Heart right ventricle (tissue), 16 donors: ENCODE data around the gene SFXN3. TPM values are rescaled to one million over a fixed set of nuclear protein-coding genes. Genes with fewer than 3 reads are reported as not detected.
A peak's percentile ranks its signal among the peaks of the same experiment; 100 is the strongest.
"Not testable (repeated sequence)": the region's sequence is repeated elsewhere in the genome, so short reads cannot be mapped to it uniquely, and the experiment has no call there.

Experiments
- ATAC-seq, 8 donors: fragments of 200-7000 bp; cut with Tn5 transposase; one replicate each; pipeline ENCODE4 v1.9.1; 2020; ENCODE audit warnings: mild to moderate bottlenecking in 8 of 8, moderate library complexity in 8 of 8, moderate number of reproducible peaks in 1 of 8
- DNase-seq, 2 donors: peaks; one replicate each; pipeline ENCODE4 v3.0.0-alpha.2; 2020
- H3K27ac ChIP-seq, 10 donors: fragments of 200-600 bp; sonication (generic) in 2 of 10; one replicate each; pipeline versions ENCODE4 v1.5.0 to v1.8.0; 2020 to 2022; ENCODE audit warnings: mild to moderate bottlenecking in 3 of 10
- H3K27me3 ChIP-seq, 7 donors: fragments of 200-600 bp; one replicate each; pipeline ENCODE4 v1.8.0; 2021 to 2022; ENCODE audit warnings: mild to moderate bottlenecking in 2 of 7
- H3K36me3 ChIP-seq, 9 donors: fragments of 200-600 bp; sonication (generic) in 1 of 9; one replicate each; pipeline versions ENCODE4 v1.5.0 to v1.8.0; 2020 to 2022; ENCODE audit warnings: mild to moderate bottlenecking in 2 of 9
- H3K4me1 ChIP-seq, 9 donors: fragments of 200-600 bp; sonication (generic) in 1 of 9; one replicate each; pipeline versions ENCODE4 v1.5.0 to v1.8.0; 2020 to 2022; ENCODE audit warnings: mild to moderate bottlenecking in 4 of 9
- H3K4me3 ChIP-seq, 10 donors: fragments of 200-600 bp; sonication (generic) in 2 of 10; one replicate each; pipeline versions ENCODE4 v1.5.0 to v1.8.0; 2020 to 2022; ENCODE audit warnings: mild to moderate bottlenecking in 7 of 10, moderate library complexity in 2 of 10
- H3K9me3 ChIP-seq, 11 donors: fragments of 200-600 bp in 10 of 11; sonication (generic) in 2 of 11; one replicate each; pipeline versions ENCODE4 v1.5.0 to v1.8.0; 2013 to 2022; ENCODE audit warnings: mild to moderate bottlenecking in 2 of 11, control low read depth in 1 of 11, moderate library complexity in 1 of 11
- WGBS, 2 donors: extraction: QIAGEN DNeasy Blood & Tissue Kit; methylation state at CpG; one replicate each; pipeline ENCODE4 v1.1.7; 2013; ENCODE audit warnings: inconsistent platforms in 1 of 2; 5-methylcytosine and 5-hydroxymethylcytosine counted together
- intact Hi-C, 10 donors: fragments of 100-400 bp; cut with DNase I; formaldehyde crosslinking; loops; one replicate each; pipeline versions ENCODE4 v1.11.1 to v1.14.2; 2022
- polyA plus RNA-seq, 2 donors: library from polyadenylated mRNA; stranded (reverse); fragments of 200-250 nt; gene quantifications; one replicate each; pipeline ENCODE4 v1.2.3, GENCODE V29; 2013
- total RNA-seq, 10 donors: library from RNA; stranded (reverse); fragmentation: NEBNext Ultra II Directional in 3 of 10; extraction: Animal tissue kit (Norgen Biotek cat#: 25700) in 3 of 10; gene quantifications; one replicate each; pipeline versions ENCODE4 v1.2.1 to v1.2.4, GENCODE V29; 2021 to 2023
- TF ChIP-seq, protein P1 (sequence below), 9 donors: fragments of 200-600 bp; sonication (generic) in 2 of 9; IDR thresholded peaks; one replicate each; pipeline versions ENCODE4 v1.5.0 to v1.8.0; 2021 to 2022; ENCODE audit warnings: antibody characterized with exemption in 9 of 9, mild to moderate bottlenecking in 5 of 9, moderate library complexity in 1 of 9
- donor health status: Arrhythmogenic right ventricular cardiomyopathy.
- donor health status: ischemic (EF 13 %, LVEDD 7.1; RV severe dilation, severe dysfunction).
- donor health status: healthy with polysubstance abuse.
- donor health status: DM: no; HTN: yes; CAD: no.
- donor health status: DM: no; HTN: no; CAD: no.
- donor health status: ischemic (EF 25% LVEDD 6.9; RV normal size, moderate dysfunction).
- donor health status: ischemic (EF 25% LVEDD 5.7; RV mildly dilated, moderate dysfunction).
- donor health status: healthy.
- donor health status: DM: yes; HTN: yes; CAD: no.
- donor health status: Ischemic cardiomyopathy.
- donor health status: ischemic (EF 35%, LVEDD 5.7; RV mildly dilated, moderate dysfunction).
- donor health status: nonischemic (EF 11% LVEDD 7.7; RV severe dilation, severe dysfunction).
- donor health status: DM: yes; HTN: yes; CAD: no.
- donor health status: PGD.
- donor health status: ischemic (EF 29% LVEDD 5.4; RV normal size, mild dysfunction).
- donor health status: nonischemic (EF 23%, LVEDD 6.1; RV moderate dilation, normal function).

The SFXN3 gene
- total and polyA plus RNA-seq, 12 donors = 8.4 to 25.7 (median 15.4) TPM

- Histone ChIP-seq H3K36me3 (peaks cover 0 to 27% (median 21%) of the 10 kb centered on the region in 9 donors), H3K4me3 (peak overlapping the region; percentile 70 to 83 (median 77)), H3K27ac (peak overlapping the region; percentile 93 to 99 (median 98)), H3K9me3 (no peaks in the 10 kb centered on the region), H3K27me3 (no peaks in the 10 kb centered on the region), H3K4me1 (peaks cover 10 to 34% (median 26%) of the 10 kb centered on the region in 9 donors)
- peak; percentile 86 to 87 for DNase-seq
- ATAC-seq = peak; percentile 67 to 87 (median 82)
- TF ChIP-seq, protein P1, sequence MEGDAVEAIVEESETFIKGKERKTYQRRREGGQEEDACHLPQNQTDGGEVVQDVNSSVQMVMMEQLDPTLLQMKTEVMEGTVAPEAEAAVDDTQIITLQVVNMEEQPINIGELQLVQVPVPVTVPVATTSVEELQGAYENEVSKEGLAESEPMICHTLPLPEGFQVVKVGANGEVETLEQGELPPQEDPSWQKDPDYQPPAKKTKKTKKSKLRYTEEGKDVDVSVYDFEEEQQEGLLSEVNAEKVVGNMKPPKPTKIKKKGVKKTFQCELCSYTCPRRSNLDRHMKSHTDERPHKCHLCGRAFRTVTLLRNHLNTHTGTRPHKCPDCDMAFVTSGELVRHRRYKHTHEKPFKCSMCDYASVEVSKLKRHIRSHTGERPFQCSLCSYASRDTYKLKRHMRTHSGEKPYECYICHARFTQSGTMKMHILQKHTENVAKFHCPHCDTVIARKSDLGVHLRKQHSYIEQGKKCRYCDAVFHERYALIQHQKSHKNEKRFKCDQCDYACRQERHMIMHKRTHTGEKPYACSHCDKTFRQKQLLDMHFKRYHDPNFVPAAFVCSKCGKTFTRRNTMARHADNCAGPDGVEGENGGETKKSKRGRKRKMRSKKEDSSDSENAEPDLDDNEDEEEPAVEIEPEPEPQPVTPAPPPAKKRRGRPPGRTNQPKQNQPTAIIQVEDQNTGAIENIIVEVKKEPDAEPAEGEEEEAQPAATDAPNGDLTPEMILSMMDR (IDR thresholded peaks at IDR 0.05) = no peak
- intact Hi-C loops = loop anchor here in 2 of 10 donors (5.0 kb wide), 2 partner anchors 35 to 45 kb away; partner anchors contain the start of genes LZTS2 (in 1 of the 2), MRPL43 (in 1 of the 2) and TWNK (in 1 of the 2)
- 1 to 2% methylated on average over 37 to 47 of the region's 47 CpGs for WGBS, 2 donors
These were observed 982 bp downstream of the SFXN3 start for GRCh38 chr10:101031796-101032636.

- Histone ChIP-seq H3K36me3 (peaks cover 0 to 34% (median 28%) of the 10 kb centered on the region in 9 donors), H3K9me3 (no peaks in the 10 kb centered on the region), H3K27me3 (no peaks in the 10 kb centered on the region), H3K27ac (peak overlapping the region; percentile 93 to 99 (median 98)), H3K4me3 (peak overlapping the region; percentile 70 to 83 (median 77)), H3K4me1 (peaks cover 10 to 34% (median 26%) of the 10 kb centered on the region in 9 donors)
- DNase-seq (peak; percentile 52 to 74), ATAC-seq (peak; percentile 37 to 77 (median 69))
- TF ChIP-seq, protein P1 (IDR thresholded peaks at IDR 0.05) = no peak
- intact Hi-C loops = loop anchor here in 2 of 10 donors (5.0 kb wide), 2 partner anchors 35 to 45 kb away; partner anchors contain the start of genes LZTS2 (in 1 of the 2), MRPL43 (in 1 of the 2) and TWNK (in 1 of the 2)
- 13 to 26% methylated on average over 6 of the region's 6 CpGs for WGBS, 2 donors
These were observed 1.7 kb downstream of the SFXN3 start for GRCh38 chr10:101032637-101033224.

- DNase-seq (no peak), ATAC-seq (no peak)
- Histone ChIP-seq H3K27me3 (no peaks in the 10 kb centered on the region), H3K9me3 (no peaks in the 10 kb centered on the region), H3K36me3 (peaks cover 0 to 39% (median 28%) of the 10 kb centered on the region in 9 donors), H3K4me1 (peaks cover 10 to 34% (median 26%) of the 10 kb centered on the region in 9 donors), H3K4me3 (peak overlapping the region in 9 of 10 donors; percentile 70 to 83 (median 77)), H3K27ac (peak overlapping the region in 9 of 10 donors; percentile 93 to 99 (median 98))
- 75 to 83% methylated on average over 3 of the region's 3 CpGs for WGBS, 2 donors
- TF ChIP-seq, protein P1 (IDR thresholded peaks at IDR 0.05) = no peak
- intact Hi-C loops = loop anchor here in 2 of 10 donors (5.0 kb wide), 2 partner anchors 36 to 46 kb away; partner anchors contain the start of genes LZTS2 (in 1 of the 2), MRPL43 (in 1 of the 2) and TWNK (in 1 of the 2)
These were observed 2.2 kb downstream of the SFXN3 start for GRCh38 chr10:101033276-101033675.

DNA sequence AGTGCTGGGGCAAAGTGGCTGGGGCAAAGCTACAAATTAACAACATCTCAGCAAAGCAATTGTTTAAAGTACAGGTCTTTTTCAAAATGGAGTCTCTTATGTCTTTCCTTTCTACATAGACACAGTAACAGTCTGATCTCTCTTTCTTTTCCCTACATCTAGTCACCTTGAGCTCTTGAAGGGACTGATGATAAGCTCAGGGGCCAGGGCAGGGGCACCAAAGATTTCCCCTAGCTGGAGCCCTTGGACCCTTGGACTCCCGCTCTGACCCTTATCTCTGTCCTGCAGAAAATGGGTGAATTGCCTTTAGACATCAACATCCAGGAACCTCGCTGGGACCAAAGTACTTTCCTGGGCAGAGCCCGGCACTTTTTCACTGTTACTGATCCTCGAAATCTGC is 3.4 kb downstream of the SFXN3 start:
- not testable (repeated sequence) for H3K27ac ChIP-seq, DNase-seq, H3K9me3 ChIP-seq, ATAC-seq, H3K4me3 ChIP-seq, H3K27me3 ChIP-seq
- H3K36me3 ChIP-seq = peaks cover 0 to 50% (median 28%) of the 10 kb centered on the region in 9 donors
- 93 to 95% methylated on average over 4 of the region's 4 CpGs for WGBS, 2 donors
- peaks cover 10 to 34% (median 26%) of the 10 kb centered on the region in 9 donors for H3K4me1 ChIP-seq
- intact Hi-C loops = loop anchor here in 2 of 10 donors (5.0 kb wide), 2 partner anchors 37 to 47 kb away; partner anchors contain the start of genes LZTS2 (in 1 of the 2), MRPL43 (in 1 of the 2) and TWNK (in 1 of the 2)
